Activated gamma-delta T cell (primary cell): Measurements from ENCODE around the gene VPS39.

Source experiments
- DNase-seq: peaks from one replicate; lab custom pipeline; 2025; lab: John Stamatoyannopoulos, UW

Gene VPS39

DNA sequence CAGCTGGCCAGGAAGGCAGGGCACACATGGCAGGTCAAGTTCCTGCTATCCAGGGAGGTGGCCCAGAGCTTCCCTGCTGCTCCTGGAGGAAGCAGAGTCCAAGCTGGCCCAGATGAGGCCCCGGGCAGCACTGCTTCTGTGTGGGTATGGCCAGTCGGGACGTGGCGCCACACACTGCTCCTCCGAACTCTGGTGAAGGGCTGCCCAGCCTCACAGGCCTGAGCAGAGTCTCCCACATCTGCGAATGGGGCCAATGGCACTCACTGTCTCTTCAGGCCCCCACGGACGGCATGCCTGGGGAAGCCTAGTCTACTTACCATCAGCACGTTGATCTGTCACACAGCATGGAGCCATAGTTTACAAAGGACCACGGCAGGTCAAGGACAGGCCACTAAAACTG, 49.2 kb downstream of the VPS39 start:
- DNase-seq = no peak

DNA sequence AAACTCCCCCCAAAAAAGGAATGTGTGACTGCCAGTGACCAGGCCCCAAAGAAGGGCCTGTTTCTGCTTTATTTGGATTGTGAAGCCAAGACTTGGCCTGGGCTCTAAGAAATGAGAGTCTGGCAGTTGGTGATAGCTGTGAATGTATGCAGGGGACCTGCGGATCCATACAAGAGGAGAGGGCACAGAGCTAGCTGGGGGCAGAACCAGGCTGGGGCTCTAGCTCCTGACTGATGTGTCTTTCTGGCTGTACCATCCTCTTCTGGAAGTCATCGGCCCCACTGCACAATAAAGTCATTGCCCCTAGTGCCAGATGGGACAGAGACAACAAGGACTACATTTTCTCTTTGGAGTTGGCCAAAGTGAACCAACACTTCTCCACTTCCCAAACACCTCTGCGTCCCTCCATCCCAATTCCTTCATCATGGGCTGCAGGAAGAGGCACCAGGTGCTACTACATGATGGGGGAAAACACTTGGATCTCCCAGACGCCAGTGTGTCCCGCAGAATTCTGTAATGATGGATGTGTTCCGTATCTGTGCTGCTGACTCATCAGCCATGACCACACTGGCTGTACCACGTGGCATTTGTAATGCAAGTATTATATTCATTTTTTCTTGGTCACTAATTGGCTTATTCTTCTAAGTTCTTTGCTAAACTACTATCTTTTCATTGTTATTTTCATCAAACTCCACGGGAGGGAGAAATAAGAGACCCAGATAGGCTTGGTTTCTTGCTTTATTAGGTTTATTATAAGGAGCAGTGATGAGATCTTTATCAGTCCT, 49.9 kb downstream of the VPS39 start:
- no peak for DNase-seq

DNA sequence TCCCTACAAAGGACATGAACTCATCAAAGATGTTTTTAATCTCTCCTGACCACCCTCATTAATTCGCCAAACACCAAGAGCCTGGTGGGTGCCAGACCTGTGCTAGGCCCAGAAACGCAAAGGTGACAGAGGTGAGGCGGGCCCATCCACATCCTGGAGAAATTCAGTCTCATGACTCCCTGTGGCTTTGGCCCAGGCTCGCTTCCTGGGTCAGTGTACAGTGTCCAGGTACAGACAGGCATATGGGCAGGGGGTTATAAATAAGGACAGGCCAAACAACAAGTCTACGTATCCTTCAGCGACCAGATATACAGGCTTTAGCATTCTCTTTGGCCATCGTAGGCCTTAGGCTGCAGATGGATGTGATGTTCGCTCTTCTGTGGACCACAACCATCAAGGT, 50.7 kb downstream of the VPS39 start:
- no peak for DNase-seq

DNA sequence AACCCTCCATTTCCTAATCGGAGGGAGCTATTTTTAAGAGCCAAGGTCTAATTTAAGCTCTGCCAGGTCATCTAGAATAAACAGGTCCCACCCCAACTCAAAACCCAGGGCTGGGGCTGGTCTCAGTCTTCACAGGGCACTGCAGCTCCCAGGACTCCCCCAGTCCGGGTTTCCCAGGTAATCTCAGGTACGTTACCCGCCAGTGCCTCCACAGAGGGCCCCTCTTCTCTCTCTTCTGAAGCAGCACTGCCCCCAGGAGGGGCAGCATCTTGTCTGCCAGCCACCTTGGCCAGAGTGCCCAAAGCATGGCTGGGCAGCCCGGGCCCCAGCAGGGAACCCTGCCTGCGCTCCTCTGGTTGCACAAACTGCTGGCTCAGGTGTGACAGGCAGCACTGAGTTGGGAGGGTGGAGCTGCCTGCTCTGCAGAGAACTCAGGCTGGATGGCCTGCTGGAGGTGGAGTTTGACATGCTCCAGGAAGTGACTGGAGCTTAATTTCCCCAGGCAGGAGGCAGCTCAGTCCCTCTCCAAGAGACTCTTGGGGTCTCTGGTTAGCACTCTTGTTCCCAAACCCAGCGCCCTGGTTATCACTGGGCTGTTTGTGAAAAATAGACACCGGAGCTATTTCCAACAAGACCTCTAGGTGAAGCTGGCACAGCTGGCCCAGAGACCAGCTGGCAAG, 51.7 kb downstream of the VPS39 start, which contains the start of gene PLA2G4F:
Gene PLA2G4F, minus strand, starts transcription at position 394 of the 680 bp plus-strand sequence. Its CDS starts 87 bp downstream, at position 307.
- DNase-seq = no peak

DNA sequence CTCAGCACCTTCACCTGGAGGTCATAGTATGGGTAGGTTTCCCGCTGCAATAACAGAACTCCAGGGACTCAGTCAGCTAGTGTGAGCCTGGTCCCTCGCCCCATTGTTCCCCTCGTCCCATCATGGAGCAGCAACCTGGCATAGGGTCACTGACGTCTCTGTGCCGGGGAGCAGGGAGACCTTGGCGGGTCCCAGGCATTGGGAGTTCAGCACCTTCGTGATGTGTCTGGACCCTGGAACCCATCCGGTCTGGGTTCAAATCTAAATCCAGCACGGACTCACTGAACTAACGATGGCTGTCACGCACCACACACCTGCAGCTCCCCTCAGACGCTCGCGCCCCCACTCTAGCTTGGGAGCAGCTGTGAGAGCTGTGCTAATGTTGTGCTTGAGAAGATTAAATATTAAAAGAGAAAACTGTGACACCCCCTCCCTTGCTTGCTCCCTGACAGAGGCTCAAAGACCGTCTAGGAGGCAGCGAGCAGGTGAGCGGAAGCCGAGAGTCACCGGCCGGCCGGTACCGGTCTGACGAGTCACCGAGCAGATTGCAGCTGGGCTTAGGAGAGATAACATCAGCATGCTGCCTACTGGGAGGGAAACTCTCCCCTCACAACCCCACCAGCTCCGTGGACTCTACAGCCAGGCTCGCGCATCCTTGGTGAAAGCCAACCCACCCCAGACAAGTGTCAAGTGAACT, 52.4 kb downstream of the VPS39 start:
- DNase-seq = no peak

DNA sequence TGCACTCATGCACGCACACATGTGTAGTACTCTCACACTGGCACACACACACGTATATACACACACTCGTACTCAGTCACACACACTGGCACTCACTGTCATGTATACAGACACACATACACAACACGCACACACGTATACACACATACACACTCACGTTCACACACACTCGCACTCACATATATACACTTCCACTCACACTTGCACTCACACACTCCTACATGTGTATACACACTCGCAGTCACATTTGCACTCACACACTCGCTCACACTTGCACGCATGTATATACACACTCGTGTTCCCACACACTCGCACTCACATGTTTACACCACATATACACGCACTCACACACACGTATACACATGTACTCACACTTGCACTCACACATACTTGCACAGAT, 53.1 kb downstream of the VPS39 start:
- DNase-seq = no peak

DNA sequence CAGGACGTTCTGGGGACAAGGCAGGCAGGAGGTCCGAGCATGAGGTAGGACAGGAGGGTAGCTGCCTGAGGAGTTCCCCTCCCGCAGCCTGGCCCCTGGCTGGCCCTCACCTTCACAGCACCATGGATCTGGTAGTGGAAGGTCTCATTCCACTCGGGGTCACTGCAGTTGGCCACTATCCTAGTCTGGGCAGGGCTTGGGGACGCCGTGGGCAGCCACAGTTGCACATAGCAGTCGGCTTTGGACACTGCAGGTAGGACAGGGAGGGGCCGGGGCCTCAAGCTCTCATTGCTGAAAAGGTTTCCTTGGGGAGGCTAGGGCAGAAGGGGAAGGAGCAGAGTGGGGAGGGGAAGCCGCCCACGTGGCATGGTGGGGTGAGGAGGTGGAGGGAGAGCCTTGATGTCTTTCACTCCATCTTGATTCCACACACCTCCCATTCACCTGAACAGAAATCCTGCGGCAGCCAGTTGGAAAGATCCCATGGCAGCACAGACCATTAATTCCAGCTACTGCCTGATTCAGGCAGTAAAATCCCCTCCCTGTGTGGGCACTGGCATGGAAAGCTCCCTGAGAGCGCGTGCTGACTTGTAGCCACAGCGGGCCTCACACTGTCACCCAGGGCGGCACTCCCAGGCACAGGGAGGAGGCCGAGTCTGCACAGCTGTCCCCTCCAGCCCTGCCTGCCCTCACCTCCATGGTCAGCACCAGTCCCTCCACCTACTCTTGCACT, 53.7 kb downstream of the VPS39 start:
- no peak for DNase-seq

DNA sequence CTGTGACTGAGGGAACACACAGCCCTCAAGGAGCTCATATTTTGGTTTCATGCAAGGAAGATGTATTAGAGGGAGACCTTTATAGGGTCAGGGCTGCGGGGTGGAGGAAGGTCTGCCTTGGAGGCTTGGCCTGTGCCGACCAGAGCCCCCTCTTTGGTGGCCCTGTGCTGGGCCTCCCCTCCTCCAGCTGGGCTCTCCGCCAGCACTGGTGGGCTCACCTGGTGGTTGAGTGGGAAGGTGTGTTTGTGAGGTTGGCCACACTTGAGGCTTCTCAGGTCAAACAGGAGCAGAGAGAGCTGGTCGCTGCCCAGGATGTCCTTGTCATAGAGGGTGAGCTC, 54.3 kb downstream of the VPS39 start:
- DNase-seq = no peak

DNA sequence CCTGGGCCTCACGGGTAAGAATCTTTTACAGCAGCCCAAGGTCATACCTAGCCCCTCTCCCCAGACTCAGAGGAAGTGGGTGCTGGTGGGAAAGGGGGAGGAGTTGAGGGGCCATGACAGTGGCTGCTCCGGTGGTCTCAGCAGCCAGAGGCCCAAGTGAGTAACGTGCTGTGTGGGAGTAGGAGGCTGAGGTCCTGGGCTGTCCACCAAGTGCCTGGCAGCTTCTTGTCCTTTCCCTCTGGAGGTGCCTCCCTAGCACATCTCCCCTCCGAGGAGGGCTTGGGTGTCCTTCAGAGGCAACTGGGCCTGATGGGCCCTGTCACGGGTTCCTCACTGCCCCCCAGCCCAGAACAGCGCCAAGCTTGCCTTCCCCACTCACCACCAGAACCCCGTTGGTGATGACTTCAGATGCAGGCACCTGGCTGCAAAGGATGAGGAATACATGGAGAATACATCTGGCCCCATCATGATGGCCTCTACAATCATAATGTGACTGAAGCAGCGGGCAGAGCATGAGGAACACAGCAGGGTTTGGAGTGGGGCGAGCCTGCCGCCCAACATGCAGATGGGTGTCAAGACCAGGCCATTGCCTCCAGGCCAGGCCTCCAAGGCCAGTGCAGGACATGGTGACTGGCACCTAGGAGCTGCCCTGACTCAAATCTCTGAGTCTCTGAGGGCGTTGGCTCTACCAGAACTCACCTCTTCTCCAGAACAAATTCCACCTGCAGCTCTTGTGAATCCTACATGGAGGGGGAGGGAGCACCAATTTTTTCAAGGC, 55.0 kb downstream of the VPS39 start:
- DNase-seq = no peak

DNA sequence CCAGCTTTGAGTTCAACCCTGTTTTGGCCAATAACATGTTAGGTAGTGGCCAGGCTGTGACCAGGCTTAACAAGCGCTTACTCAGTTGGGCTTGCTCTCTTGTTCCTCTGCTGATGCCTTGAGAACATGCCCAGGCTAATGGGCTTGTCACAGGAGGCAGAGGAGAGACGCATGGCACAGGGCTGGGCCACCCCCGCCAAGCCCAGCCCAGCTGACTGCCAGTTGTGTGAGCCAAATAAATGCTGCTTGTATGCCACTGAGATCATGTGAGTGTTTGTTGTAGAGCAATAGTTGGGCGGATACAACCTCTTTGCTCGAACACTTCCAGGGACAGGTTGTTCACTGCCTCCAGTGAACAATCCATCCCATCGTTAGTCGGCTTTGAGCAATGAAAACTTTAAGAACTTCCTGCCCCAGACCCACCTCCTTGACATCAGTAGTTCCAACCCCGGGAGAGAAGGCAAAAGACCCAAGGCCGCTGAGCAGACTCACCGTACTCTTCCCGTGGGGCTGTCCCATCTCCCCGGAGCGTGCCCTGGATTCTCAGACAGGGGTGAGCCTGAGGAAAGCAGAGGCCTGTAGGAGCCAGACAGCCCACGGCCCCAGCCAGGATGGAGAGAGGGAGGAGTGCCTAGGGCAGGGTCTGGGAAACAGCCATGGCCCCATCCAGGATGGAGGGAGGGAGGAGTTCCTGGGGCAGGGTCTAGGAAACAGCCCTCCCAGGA, 55.7 kb downstream of the VPS39 start:
- no peak for DNase-seq

DNA sequence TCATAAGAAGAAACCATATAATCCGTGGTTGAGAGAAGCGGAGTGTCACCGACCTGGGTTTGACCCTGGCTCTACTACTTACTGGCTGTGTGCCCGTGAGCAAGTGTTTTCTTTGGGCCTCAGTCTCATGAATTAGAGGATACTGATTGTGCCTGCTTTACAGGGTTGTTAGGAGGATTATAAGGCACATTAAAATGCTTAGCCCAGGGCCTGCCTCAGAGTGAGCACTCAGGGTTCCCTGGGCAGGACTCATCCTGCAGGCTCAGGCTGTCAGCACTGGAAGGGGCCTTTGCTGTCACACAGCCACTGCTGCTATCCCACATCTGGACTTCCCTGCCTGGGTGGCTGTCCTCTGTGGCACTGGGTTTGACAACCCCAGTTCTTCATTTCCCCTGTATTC, 56.4 kb downstream of the VPS39 start:
- DNase-seq = no peak

DNA sequence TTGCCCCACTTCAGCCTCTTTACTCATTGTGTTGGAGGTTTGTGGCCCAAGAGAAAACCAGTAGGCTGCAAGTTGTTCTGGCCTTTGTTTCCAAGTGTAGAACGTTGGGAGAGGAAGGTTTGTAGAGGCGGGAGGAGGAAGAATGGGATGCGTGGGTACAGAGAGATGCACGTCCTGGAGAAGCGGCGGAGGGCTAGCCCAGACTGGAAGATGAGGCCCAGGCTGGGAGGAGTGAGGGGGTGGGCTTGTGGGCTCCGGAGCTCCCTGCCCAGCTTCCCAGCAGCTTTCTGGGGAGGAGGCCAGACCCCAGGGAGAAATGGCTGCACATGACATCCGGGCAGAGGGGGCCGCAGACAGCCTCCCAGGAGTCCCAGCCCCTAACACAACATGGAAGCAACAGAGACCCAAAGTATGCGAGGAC, 57.0 kb downstream of the VPS39 start:
- DNase-seq = no peak

DNA sequence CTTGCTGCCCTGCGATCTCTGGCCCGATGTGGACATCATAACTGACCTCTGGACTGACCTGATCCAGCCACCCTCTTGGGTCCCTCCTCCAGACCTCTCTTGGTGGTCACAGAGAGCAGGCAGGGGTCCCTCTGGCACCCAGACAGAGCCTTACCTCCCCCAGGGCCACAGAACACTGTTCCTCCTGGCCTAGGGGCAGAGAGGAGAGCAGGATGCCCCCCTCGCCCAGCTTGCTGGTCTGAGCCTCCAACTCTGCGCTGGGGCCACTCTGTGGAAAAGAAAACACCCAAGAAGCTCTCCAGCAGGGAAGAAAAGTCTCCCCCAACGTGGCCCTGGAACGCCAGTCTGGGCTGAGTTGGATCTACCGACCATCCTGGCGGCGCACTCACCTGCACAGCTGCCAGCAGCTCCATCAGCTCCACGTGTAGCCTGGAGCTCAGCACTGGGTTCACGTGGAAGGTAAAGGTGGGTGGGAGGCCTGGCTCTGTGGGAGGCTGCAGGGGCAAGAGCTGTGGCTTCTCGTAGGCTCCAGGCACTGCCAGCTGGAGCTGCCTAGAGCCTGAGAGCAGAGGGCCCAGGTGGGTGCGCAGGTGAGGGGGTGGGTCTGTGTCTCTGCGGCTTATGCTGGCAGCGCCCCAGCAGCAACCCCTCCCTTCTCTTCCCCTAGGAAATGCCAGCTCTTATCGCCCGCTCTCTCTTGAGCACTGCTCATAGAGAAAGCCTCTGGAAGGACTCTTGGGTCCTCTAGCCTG, 57.7 kb downstream of the VPS39 start:
- no peak for DNase-seq

DNA sequence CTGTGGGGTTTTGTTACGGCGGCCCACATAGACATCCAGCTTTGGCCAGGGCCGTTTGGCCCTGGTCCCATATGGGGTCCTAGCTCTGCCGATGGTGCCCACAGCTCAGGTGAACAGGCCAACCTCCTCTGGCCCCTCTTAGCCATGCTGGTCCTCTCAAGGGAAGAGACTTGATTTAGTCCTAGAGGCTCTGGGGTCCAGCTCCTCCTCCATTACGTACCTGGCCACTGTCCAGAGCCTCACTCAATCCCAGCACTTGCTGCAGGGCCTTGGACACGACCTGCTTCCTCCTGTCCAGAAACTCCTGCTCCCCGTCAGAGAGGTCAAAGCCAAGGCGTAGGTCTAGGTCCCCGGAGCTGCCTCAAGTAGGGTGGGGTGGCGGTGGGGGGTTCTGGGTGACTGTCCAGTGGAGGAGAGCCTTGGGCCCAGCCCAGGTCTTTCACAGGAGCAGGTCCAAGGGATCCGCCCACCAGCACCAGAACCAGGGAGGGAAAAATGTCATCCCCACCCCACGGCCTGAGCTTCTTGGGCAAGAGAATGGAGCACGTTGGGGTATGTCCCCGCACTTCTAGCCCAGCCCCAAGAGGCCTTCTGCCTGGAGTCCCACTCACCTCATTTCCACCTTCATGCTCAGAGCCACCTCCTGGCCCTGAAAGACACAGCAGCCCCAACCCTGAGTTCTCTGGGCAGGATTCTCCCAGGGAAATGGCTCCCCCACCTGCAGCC, 58.4 kb downstream of the VPS39 start:
- no peak for DNase-seq

DNA sequence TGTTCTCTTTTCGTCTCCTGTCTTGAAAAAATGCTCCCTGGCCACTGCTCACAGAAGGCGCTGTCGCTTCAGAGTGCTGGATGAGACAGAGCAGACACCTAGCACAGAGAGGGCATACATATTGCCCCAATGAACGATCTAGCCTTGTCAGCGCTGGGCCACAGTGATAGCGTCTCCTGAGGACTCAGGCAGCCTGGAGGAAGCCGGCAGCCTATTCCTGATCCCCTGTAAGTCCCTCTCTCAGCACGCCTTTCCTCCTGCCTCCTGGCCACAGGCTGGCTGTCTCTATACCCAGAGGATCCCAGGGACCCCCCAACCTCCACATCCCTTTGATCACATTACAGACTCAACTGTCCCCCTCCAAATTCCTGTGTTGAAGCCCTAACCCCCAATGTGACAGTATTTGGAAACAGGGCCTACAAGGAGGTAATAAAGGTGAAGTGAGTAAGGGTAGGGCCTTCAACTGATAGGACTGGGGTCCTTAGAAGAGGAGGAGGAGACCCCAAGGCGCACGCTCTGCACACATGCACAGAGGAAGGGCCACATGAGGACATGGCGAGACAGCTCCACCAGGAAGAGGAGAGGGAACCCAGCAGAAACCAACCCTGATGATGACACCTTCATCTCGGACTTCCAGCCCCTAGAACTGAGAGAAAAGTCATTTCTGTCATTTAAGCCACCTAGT, 59.2 kb downstream of the VPS39 start:
- no peak for DNase-seq

DNA sequence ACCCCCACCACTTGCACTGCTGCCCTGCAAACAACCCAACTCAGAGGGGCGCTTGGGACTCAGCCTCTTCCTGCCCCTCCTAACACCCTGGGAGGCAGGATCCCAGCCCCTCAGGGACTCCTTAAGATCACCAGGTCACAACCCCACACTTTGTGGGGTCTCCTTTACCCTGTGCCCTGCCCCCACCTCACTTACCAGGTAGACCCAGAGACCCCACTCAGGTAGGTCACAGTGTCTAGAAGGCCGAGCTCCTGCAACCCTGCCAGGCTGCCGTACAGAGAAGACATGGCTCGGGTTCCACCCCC, 60.7 kb downstream of the VPS39 start:
- no peak for DNase-seq

DNA sequence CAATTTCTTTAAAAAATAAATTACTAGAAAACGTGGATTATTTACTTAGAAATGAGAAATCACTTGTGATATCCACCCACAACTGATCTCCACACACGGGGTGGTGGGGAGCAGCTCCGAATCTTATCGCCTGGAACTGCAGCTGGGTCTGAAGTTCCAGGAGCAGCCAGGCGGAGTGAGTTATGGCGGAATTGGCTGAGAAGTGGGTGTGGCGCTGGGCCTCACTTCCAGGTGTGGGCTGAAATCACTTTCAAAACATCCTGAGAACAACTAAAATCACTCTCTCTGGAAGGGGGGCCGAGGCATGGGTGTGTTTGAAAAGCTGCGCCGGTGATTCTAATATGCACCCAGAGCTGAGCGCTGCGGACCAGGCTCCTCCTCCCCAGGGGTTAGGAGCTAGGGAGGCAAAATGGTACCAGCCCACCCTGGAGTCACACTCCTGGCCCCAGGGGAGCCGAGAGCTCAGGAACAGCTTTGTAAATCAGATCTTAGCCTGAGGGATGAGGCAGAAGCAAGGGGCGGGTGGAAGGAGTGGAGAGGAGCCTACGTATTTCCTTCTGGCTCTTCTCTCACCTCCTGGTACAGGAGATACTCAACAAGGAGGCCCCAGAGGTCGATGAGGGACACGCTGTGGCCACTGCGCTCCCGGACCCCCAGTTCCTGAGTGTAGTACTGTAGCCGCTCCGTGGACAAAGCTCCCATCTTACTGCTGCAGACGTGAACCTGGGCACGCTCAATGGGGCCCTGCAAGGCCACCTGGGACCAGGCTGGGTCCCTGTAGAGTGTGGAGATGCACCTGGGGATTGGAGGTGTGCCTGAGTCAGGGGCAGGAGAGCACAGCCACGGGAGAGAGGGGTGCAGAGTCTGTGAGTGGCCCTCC, 61.3 kb downstream of the VPS39 start:
- no peak for DNase-seq
